ENCODE measurements around the gene HCRTR2. TPM values are rescaled to one million over a fixed set of nuclear protein-coding genes. Genes with fewer than 3 reads are reported as not detected.

HCRTR2 gene
- polyA plus RNA-seq, 2 of the 4 experiments (the other 2 are of a cell fraction): not detected

DNA sequence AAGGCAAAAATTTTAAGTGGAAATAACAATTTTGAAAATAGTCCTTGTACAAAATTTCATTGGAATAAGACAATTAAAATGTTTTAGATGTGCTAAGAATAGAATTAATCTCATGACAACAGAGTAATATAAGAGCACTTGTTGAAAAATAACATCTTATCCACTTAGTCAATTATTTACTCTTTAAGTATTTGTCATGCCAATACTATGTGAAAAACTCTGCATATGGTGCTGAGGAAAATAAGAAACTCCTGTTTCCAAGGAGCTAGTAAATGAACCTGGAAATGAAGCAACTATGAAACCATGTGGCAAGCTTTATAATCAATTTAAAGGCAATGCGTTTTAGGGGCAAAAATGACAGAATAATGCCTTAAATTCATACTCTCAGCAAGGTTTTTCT, 42.7 kb upstream of the HCRTR2 start:
- ATAC-seq: no peak
- FAIRE-seq: no peak
- H3K9me3 ChIP-seq: no peaks in the 10 kb centered on the region
- no peak for DNase-seq (ENCODE audit: low read depth in 1 of 2, low spot score in 1 of 2)
- CTCF ChIA-PET: no interaction called here
- 10% methylated on average over 1 of the region's 1 CpG for WGBS (ENCODE audit: missing lambda C conversion rate)
- H3K4me1 ChIP-seq: no peaks in the 10 kb centered on the region
- TF ChIP-seq HOXB13 (CRISPR knock-in tag; IDR thresholded peaks at IDR 0.05; ENCODE audit: low read depth): no peak
- no peak for TF ChIP-seq KDM5A (IDR thresholded peaks at IDR 0.05)
- TF ChIP-seq NPAS2 (CRISPR knock-in tag; IDR thresholded peaks at IDR 0.05; ENCODE audit: borderline replicate concordance): no peak
- TF ChIP-seq, protein P1, sequence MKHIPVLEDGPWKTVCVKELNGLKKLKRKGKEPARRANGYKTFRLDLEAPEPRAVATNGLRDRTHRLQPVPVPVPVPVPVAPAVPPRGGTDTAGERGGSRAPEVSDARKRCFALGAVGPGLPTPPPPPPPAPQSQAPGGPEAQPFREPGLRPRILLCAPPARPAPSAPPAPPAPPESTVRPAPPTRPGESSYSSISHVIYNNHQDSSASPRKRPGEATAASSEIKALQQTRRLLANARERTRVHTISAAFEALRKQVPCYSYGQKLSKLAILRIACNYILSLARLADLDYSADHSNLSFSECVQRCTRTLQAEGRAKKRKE (CRISPR knock-in tag; IDR thresholded peaks at IDR 0.05; ENCODE audit: low read depth): no peak
- TF ChIP-seq FOSB (CRISPR knock-in tag; IDR thresholded peaks at IDR 0.05): no peak
- TF ChIP-seq, protein P2, sequence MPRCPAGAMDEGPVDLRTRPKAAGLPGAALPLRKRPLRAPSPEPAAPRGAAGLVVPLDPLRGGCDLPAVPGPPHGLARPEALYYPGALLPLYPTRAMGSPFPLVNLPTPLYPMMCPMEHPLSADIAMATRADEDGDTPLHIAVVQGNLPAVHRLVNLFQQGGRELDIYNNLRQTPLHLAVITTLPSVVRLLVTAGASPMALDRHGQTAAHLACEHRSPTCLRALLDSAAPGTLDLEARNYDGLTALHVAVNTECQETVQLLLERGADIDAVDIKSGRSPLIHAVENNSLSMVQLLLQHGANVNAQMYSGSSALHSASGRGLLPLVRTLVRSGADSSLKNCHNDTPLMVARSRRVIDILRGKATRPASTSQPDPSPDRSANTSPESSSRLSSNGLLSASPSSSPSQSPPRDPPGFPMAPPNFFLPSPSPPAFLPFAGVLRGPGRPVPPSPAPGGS (IDR thresholded peaks at IDR 0.05): no peak
- TF ChIP-seq POLR2AphosphoS2 (conservative IDR thresholded peaks at IDR 0.05; ENCODE audit: low read length): no peak
- TF ChIP-seq PHF8 (IDR thresholded peaks at IDR 0.05; ENCODE audit: borderline replicate concordance, low read depth): no peak
- TF ChIP-seq ESRRA (IDR thresholded peaks at IDR 0.05; ENCODE audit: borderline replicate concordance, low read length): no peak
- no peak for TF ChIP-seq GATA3 (IDR thresholded peaks at IDR 0.05; ENCODE audit: borderline replicate concordance)
- TF ChIP-seq KDM1A (IDR thresholded peaks at IDR 0.05; ENCODE audit: low read depth): no peak
- no peak for TF ChIP-seq FOSL2 (IDR thresholded peaks at IDR 0.05)
- no peak for TF ChIP-seq FOSL2 (CRISPR knock-in tag; IDR thresholded peaks at IDR 0.05)
- no peak for TF ChIP-seq RNF2 (IDR thresholded peaks at IDR 0.05; ENCODE audit: borderline replicate concordance, low read depth)
- TF ChIP-seq JUNB (IDR thresholded peaks at IDR 0.05): no peak
- no peak for TF ChIP-seq HOXA7 (CRISPR knock-in tag; IDR thresholded peaks at IDR 0.05)
- TF ChIP-seq, protein P3, sequence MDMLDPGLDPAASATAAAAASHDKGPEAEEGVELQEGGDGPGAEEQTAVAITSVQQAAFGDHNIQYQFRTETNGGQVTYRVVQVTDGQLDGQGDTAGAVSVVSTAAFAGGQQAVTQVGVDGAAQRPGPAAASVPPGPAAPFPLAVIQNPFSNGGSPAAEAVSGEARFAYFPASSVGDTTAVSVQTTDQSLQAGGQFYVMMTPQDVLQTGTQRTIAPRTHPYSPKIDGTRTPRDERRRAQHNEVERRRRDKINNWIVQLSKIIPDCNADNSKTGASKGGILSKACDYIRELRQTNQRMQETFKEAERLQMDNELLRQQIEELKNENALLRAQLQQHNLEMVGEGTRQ (IDR thresholded peaks at IDR 0.05): no peak
- TF ChIP-seq EHMT2 (IDR thresholded peaks at IDR 0.05; ENCODE audit: low read depth): no peak
- TF ChIP-seq SMC3 (IDR thresholded peaks at IDR 0.05): no peak
- no peak for TF ChIP-seq FOXS1 (CRISPR knock-in tag; IDR thresholded peaks at IDR 0.05)
- no peak overlapping the region for H3K4me2 ChIP-seq
- no peak overlapping the region for H3K27ac ChIP-seq
- POLR2A ChIA-PET: no interaction called here
- no peak overlapping the region for H3K4me3 ChIP-seq

- FAIRE-seq: no peak
- H3K4me3 ChIP-seq: no peak overlapping the region
- no peak for DNase-seq (ENCODE audit: low read depth in 1 of 2, low spot score in 1 of 2)
- ChIA-PET POLR2A (no interaction called here), CTCF (no interaction called here)
- no peaks in the 10 kb centered on the region for H3K9me3 ChIP-seq
- no peak overlapping the region for H3K27ac ChIP-seq
- ATAC-seq: no peak
- H3K4me2 ChIP-seq: no peak overlapping the region
- H3K4me1 ChIP-seq: no peaks in the 10 kb centered on the region
- no peak for TF ChIP-seq CHD4 (IDR thresholded peaks at IDR 0.05; ENCODE audit: borderline replicate concordance)
- TF ChIP-seq BHLHE40 (IDR thresholded peaks at IDR 0.05; ENCODE audit: low read depth, low read length): no peak
- no peak for TF ChIP-seq HOXB13 (CRISPR knock-in tag; IDR thresholded peaks at IDR 0.05; ENCODE audit: low read depth)
- TF ChIP-seq RAD21 (conservative IDR thresholded peaks at IDR 0.05 in 1 of 2, IDR thresholded peaks at IDR 0.05 in 1 of 2): no peak
- no peak for TF ChIP-seq FOSL2 (IDR thresholded peaks at IDR 0.05)
- no peak for TF ChIP-seq FOSL2 (CRISPR knock-in tag; IDR thresholded peaks at IDR 0.05)
- TF ChIP-seq, protein P4, sequence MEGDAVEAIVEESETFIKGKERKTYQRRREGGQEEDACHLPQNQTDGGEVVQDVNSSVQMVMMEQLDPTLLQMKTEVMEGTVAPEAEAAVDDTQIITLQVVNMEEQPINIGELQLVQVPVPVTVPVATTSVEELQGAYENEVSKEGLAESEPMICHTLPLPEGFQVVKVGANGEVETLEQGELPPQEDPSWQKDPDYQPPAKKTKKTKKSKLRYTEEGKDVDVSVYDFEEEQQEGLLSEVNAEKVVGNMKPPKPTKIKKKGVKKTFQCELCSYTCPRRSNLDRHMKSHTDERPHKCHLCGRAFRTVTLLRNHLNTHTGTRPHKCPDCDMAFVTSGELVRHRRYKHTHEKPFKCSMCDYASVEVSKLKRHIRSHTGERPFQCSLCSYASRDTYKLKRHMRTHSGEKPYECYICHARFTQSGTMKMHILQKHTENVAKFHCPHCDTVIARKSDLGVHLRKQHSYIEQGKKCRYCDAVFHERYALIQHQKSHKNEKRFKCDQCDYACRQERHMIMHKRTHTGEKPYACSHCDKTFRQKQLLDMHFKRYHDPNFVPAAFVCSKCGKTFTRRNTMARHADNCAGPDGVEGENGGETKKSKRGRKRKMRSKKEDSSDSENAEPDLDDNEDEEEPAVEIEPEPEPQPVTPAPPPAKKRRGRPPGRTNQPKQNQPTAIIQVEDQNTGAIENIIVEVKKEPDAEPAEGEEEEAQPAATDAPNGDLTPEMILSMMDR (IDR thresholded peaks at IDR 0.05): no peak
- TF ChIP-seq, protein P1 (CRISPR knock-in tag; IDR thresholded peaks at IDR 0.05; ENCODE audit: low read depth): no peak
- TF ChIP-seq, protein P2 (IDR thresholded peaks at IDR 0.05): no peak
- TF ChIP-seq CBX8 (IDR thresholded peaks at IDR 0.05): no peak
- TF ChIP-seq HOXA7 (CRISPR knock-in tag; IDR thresholded peaks at IDR 0.05): no peak
- TF ChIP-seq, protein P5, sequence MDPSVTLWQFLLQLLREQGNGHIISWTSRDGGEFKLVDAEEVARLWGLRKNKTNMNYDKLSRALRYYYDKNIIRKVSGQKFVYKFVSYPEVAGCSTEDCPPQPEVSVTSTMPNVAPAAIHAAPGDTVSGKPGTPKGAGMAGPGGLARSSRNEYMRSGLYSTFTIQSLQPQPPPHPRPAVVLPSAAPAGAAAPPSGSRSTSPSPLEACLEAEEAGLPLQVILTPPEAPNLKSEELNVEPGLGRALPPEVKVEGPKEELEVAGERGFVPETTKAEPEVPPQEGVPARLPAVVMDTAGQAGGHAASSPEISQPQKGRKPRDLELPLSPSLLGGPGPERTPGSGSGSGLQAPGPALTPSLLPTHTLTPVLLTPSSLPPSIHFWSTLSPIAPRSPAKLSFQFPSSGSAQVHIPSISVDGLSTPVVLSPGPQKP (IDR thresholded peaks at IDR 0.05; ENCODE audit: low read depth, low read length): no peak
- no peak for TF ChIP-seq MAX (IDR thresholded peaks at IDR 0.05)
- TF ChIP-seq, protein P6, sequence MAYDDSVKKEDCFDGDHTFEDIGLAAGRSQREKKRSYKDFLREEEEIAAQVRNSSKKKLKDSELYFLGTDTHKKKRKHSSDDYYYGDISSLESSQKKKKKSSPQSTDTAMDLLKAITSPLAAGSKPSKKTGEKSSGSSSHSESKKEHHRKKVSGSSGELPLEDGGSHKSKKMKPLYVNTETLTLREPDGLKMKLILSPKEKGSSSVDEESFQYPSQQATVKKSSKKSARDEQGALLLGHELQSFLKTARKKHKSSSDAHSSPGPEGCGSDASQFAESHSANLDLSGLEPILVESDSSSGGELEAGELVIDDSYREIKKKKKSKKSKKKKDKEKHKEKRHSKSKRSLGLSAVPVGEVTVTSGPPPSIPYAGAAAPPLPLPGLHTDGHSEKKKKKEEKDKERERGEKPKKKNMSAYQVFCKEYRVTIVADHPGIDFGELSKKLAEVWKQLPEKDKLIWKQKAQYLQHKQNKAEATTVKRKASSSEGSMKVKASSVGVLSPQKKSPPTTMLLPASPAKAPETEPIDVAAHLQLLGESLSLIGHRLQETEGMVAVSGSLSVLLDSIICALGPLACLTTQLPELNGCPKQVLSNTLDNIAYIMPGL (CRISPR knock-in tag; IDR thresholded peaks at IDR 0.05; ENCODE audit: borderline replicate concordance): no peak
Measured at GRCh38 chr6:55136916-55137315, 37.4 kb upstream of the HCRTR2 start.
